HEK293 (cell line): ENCODE results near the gene ELL.

Experiments
- GLIS2 ChIP-seq: fragments of 450-650 bp; formaldehyde crosslinking; IDR thresholded peaks from 2 replicates; pipeline ENCODE4 v1.5.1; 2016; ENCODE audit warnings: missing biosample characterization, missing genetic modification characterization
- IKZF3 ChIP-seq: fragments of 450-650 bp; IDR thresholded peaks from 2 replicates; pipeline ENCODE4 v1.5.0; 2018; ENCODE audit warnings: missing biosample characterization, mild to moderate bottlenecking, missing genetic modification characterization, moderate library complexity
- PRDM1 ChIP-seq: fragments of 450-650 bp; formaldehyde crosslinking; IDR thresholded peaks from 2 replicates; pipeline ENCODE4; 2016; ENCODE audit warnings: missing biosample characterization, missing genetic modification characterization
- SCRT1 ChIP-seq: fragments of 450-650 bp; formaldehyde crosslinking; IDR thresholded peaks from 2 replicates; pipeline ENCODE4 v1.5.1; 2016; ENCODE audit warnings: missing biosample characterization, missing genetic modification characterization, borderline replicate concordance
- SETDB1 ChIP-seq: IDR thresholded peaks from one replicate; pipeline ENCODE4 v1.6.1; 2017; ENCODE audit warnings: mild to moderate bottlenecking, low read length, moderate library complexity, mixed read lengths; ENCODE audit not compliant: insufficient read length
- ZBTB1 ChIP-seq: fragments of 450-650 bp; formaldehyde crosslinking; IDR thresholded peaks from 2 replicates; pipeline ENCODE4 v1.5.1; 2016; ENCODE audit warnings: missing biosample characterization, missing genetic modification characterization
- ZBTB20 ChIP-seq: fragments of 450-650 bp; formaldehyde crosslinking; IDR thresholded peaks from 2 replicates; pipeline ENCODE4 v1.5.1; 2016; ENCODE audit warnings: missing biosample characterization, missing genetic modification characterization
- ZBTB48 ChIP-seq: fragments of 450-650 bp; formaldehyde crosslinking; IDR thresholded peaks from 2 replicates; pipeline ENCODE4 v1.5.1; 2016; ENCODE audit warnings: missing biosample characterization, missing genetic modification characterization
- ZBTB8A ChIP-seq: fragments of 450-650 bp; formaldehyde crosslinking; IDR thresholded peaks from 2 replicates; pipeline ENCODE4 v1.5.1; 2016; ENCODE audit warnings: missing biosample characterization, missing genetic modification characterization
- ZFP3 ChIP-seq: fragments of 450-650 bp; formaldehyde crosslinking; IDR thresholded peaks from 2 replicates; pipeline ENCODE4 v1.5.1; 2016; ENCODE audit warnings: low read depth, missing biosample characterization, missing genetic modification characterization
- ZNF16 ChIP-seq: fragments of 450-650 bp; formaldehyde crosslinking; IDR thresholded peaks from 2 replicates; pipeline ENCODE4 v1.5.1; 2016; ENCODE audit warnings: low read depth, missing biosample characterization, missing genetic modification characterization
- ZNF302 ChIP-seq: fragments of 450-650 bp; formaldehyde crosslinking; IDR thresholded peaks from 2 replicates; pipeline ENCODE4 v1.5.1; 2016; ENCODE audit warnings: missing biosample characterization, missing genetic modification characterization, low read depth
- ZNF341 ChIP-seq: fragments of 450-650 bp; formaldehyde crosslinking; IDR thresholded peaks from 2 replicates; pipeline ENCODE4; 2016; ENCODE audit warnings: low read depth, missing biosample characterization, missing genetic modification characterization
- ZNF391 ChIP-seq: fragments of 450-650 bp; formaldehyde crosslinking; IDR thresholded peaks from 2 replicates; pipeline ENCODE4 v1.5.1; 2016; ENCODE audit warnings: low read depth, missing biosample characterization, missing genetic modification characterization, borderline replicate concordance
- ZNF501 ChIP-seq: fragments of 450-650 bp; formaldehyde crosslinking; IDR thresholded peaks from 2 replicates; pipeline ENCODE4 v1.5.1; 2016; ENCODE audit warnings: missing biosample characterization, missing genetic modification characterization
- ZNF560 ChIP-seq: fragments of 450-650 bp; formaldehyde crosslinking; IDR thresholded peaks from 2 replicates; pipeline ENCODE4 v1.5.1; 2017; ENCODE audit warnings: missing biosample characterization, missing genetic modification characterization, borderline replicate concordance
- ZNF791 ChIP-seq: fragments of 450-650 bp; formaldehyde crosslinking; IDR thresholded peaks from 2 replicates; pipeline ENCODE4 v1.5.1; 2016; ENCODE audit warnings: missing biosample characterization, missing genetic modification characterization
- ZNF837 ChIP-seq: fragments of 450-650 bp; formaldehyde crosslinking; IDR thresholded peaks from 2 replicates; pipeline ENCODE4 v1.5.1; 2016; ENCODE audit warnings: missing biosample characterization, missing genetic modification characterization
- TF ChIP-seq, protein P1 (sequence below): fragments of 450-650 bp; formaldehyde crosslinking; IDR thresholded peaks from 2 replicates; pipeline ENCODE4 v1.5.1; 2016; ENCODE audit warnings: missing biosample characterization, missing genetic modification characterization
- TF ChIP-seq, protein P2 (sequence below): fragments of 450-650 bp; formaldehyde crosslinking; IDR thresholded peaks from 2 replicates; pipeline ENCODE4 v1.5.1; 2016; ENCODE audit warnings: missing biosample characterization, missing genetic modification characterization
- TF ChIP-seq, protein P3 (sequence below): fragments of 450-650 bp; formaldehyde crosslinking; IDR thresholded peaks from 2 replicates; pipeline ENCODE4 v1.5.1; 2016; ENCODE audit warnings: missing biosample characterization, missing genetic modification characterization
- TF ChIP-seq, protein P4 (sequence below): fragments of 450-650 bp; formaldehyde crosslinking; IDR thresholded peaks from 2 replicates; pipeline ENCODE4 v1.5.1; 2016; ENCODE audit warnings: missing biosample characterization, missing genetic modification characterization
- TF ChIP-seq, protein P5 (sequence below): fragments of 450-650 bp; formaldehyde crosslinking; IDR thresholded peaks from 2 replicates; pipeline ENCODE4 v1.5.1; 2016; ENCODE audit warnings: missing biosample characterization, missing genetic modification characterization, borderline replicate concordance
- TF ChIP-seq, protein P6 (sequence below): IDR thresholded peaks from 2 replicates; pipeline ENCODE4 v1.6.1; 2011; ENCODE audit warnings: mild to moderate bottlenecking, low read depth, low read length, borderline replicate concordance
- TF ChIP-seq, protein P7 (sequence below): fragments of 450-650 bp; formaldehyde crosslinking; IDR thresholded peaks from 2 replicates; pipeline ENCODE4 v1.5.1; 2016; ENCODE audit warnings: missing biosample characterization, missing genetic modification characterization
- TF ChIP-seq, protein P8 (sequence below): fragments of 450-650 bp; formaldehyde crosslinking; IDR thresholded peaks from 2 replicates; pipeline ENCODE4 v1.5.1; 2016; ENCODE audit warnings: missing biosample characterization, missing genetic modification characterization

ELL gene

DNA sequence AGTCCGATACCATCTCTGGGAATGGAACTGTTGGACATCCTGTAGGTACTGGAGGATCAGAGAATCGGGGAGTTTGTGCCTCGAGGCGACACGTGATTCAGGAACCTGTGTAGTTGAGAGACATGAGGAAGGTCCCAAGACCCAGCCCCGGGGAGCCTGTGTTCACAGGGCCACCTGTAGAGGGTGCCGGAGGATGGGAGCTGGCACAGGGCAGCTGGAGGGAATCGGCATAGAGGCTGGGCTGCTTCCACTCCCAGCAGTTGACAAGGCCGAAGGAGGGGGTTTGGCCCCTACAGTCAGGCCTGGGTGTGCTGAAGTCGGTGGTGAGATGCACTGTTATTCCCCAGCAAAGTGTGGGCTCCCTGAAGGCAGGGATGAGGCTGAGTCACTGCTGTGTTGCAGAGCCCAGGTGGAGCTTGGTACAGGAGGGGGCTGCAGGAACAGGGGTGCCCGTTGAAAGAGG is 81.4 kb downstream of the ELL start (continued):
- TF ChIP-seq, protein P1, sequence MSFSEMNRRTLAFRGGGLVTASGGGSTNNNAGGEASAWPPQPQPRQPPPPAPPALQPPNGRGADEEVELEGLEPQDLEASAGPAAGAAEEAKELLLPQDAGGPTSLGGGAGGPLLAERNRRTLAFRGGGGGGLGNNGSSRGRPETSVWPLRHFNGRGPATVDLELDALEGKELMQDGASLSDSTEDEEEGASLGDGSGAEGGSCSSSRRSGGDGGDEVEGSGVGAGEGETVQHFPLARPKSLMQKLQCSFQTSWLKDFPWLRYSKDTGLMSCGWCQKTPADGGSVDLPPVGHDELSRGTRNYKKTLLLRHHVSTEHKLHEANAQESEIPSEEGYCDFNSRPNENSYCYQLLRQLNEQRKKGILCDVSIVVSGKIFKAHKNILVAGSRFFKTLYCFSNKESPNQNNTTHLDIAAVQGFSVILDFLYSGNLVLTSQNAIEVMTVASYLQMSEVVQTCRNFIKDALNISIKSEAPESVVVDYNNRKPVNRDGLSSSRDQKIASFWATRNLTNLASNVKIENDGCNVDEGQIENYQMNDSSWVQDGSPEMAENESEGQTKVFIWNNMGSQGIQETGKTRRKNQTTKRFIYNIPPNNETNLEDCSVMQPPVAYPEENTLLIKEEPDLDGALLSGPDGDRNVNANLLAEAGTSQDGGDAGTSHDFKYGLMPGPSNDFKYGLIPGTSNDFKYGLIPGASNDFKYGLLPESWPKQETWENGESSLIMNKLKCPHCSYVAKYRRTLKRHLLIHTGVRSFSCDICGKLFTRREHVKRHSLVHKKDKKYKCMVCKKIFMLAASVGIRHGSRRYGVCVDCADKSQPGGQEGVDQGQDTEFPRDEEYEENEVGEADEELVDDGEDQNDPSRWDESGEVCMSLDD (tag by site-specific recombination) = no peak
- TF ChIP-seq IKZF3 (tag by site-specific recombination) (no peak; the same call in 1 of the 2 replicates), ZNF16 (tag by site-specific recombination) (no peak), GLIS2 (no peak), ZNF837 (tag by site-specific recombination) (no peak), ZNF302 (tag by site-specific recombination) (no peak), ZNF341 (tag by site-specific recombination) (no peak), ZFP3 (tag by site-specific recombination) (no peak), PRDM1 (tag by site-specific recombination) (no peak), ZNF391 (tag by site-specific recombination) (no peak), ZNF791 (no peak), ZBTB20 (tag by site-specific recombination) (peak; percentile 92), ZBTB1 (tag by site-specific recombination) (no peak), SCRT1 (tag by site-specific recombination) (peak; percentile 60; the same call in 1 of the 2 replicates), ZBTB48 (tag by site-specific recombination) (no peak), SETDB1 (no peak), ZBTB8A (tag by site-specific recombination) (no peak), ZNF560 (tag by site-specific recombination) (no peak), ZNF501 (no peak)
- TF ChIP-seq, protein P2, sequence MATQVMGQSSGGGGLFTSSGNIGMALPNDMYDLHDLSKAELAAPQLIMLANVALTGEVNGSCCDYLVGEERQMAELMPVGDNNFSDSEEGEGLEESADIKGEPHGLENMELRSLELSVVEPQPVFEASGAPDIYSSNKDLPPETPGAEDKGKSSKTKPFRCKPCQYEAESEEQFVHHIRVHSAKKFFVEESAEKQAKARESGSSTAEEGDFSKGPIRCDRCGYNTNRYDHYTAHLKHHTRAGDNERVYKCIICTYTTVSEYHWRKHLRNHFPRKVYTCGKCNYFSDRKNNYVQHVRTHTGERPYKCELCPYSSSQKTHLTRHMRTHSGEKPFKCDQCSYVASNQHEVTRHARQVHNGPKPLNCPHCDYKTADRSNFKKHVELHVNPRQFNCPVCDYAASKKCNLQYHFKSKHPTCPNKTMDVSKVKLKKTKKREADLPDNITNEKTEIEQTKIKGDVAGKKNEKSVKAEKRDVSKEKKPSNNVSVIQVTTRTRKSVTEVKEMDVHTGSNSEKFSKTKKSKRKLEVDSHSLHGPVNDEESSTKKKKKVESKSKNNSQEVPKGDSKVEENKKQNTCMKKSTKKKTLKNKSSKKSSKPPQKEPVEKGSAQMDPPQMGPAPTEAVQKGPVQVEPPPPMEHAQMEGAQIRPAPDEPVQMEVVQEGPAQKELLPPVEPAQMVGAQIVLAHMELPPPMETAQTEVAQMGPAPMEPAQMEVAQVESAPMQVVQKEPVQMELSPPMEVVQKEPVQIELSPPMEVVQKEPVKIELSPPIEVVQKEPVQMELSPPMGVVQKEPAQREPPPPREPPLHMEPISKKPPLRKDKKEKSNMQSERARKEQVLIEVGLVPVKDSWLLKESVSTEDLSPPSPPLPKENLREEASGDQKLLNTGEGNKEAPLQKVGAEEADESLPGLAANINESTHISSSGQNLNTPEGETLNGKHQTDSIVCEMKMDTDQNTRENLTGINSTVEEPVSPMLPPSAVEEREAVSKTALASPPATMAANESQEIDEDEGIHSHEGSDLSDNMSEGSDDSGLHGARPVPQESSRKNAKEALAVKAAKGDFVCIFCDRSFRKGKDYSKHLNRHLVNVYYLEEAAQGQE (tag by site-specific recombination) = no peak
- TF ChIP-seq, protein P3, sequence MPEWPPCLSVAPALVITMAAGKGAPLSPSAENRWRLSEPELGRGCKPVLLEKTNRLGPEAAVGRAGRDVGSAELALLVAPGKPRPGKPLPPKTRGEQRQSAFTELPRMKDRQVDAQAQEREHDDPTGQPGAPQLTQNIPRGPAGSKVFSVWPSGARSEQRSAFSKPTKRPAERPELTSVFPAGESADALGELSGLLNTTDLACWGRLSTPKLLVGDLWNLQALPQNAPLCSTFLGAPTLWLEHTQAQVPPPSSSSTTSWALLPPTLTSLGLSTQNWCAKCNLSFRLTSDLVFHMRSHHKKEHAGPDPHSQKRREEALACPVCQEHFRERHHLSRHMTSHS (tag by site-specific recombination) = no peak
- TF ChIP-seq, protein P4, sequence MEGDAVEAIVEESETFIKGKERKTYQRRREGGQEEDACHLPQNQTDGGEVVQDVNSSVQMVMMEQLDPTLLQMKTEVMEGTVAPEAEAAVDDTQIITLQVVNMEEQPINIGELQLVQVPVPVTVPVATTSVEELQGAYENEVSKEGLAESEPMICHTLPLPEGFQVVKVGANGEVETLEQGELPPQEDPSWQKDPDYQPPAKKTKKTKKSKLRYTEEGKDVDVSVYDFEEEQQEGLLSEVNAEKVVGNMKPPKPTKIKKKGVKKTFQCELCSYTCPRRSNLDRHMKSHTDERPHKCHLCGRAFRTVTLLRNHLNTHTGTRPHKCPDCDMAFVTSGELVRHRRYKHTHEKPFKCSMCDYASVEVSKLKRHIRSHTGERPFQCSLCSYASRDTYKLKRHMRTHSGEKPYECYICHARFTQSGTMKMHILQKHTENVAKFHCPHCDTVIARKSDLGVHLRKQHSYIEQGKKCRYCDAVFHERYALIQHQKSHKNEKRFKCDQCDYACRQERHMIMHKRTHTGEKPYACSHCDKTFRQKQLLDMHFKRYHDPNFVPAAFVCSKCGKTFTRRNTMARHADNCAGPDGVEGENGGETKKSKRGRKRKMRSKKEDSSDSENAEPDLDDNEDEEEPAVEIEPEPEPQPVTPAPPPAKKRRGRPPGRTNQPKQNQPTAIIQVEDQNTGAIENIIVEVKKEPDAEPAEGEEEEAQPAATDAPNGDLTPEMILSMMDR (tag by site-specific recombination) = no peak; the same call in 1 of the 2 replicates
- TF ChIP-seq, protein P5, sequence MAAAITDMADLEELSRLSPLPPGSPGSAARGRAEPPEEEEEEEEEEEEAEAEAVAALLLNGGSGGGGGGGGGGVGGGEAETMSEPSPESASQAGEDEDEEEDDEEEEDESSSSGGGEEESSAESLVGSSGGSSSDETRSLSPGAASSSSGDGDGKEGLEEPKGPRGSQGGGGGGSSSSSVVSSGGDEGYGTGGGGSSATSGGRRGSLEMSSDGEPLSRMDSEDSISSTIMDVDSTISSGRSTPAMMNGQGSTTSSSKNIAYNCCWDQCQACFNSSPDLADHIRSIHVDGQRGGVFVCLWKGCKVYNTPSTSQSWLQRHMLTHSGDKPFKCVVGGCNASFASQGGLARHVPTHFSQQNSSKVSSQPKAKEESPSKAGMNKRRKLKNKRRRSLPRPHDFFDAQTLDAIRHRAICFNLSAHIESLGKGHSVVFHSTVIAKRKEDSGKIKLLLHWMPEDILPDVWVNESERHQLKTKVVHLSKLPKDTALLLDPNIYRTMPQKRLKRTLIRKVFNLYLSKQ (tag by site-specific recombination) = no peak
- TF ChIP-seq, protein P6, sequence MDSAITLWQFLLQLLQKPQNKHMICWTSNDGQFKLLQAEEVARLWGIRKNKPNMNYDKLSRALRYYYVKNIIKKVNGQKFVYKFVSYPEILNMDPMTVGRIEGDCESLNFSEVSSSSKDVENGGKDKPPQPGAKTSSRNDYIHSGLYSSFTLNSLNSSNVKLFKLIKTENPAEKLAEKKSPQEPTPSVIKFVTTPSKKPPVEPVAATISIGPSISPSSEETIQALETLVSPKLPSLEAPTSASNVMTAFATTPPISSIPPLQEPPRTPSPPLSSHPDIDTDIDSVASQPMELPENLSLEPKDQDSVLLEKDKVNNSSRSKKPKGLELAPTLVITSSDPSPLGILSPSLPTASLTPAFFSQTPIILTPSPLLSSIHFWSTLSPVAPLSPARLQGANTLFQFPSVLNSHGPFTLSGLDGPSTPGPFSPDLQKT = no peak
- TF ChIP-seq, protein P7, sequence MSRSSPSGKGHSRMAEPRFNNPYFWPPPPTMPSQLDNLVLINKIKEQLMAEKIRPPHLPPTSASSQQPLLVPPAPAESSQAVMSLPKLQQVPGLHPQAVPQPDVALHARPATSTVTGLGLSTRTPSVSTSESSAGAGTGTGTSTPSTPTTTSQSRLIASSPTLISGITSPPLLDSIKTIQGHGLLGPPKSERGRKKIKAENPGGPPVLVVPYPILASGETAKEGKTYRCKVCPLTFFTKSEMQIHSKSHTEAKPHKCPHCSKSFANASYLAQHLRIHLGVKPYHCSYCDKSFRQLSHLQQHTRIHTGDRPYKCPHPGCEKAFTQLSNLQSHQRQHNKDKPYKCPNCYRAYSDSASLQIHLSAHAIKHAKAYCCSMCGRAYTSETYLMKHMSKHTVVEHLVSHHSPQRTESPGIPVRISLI (tag by site-specific recombination) = no peak
- TF ChIP-seq, protein P8, sequence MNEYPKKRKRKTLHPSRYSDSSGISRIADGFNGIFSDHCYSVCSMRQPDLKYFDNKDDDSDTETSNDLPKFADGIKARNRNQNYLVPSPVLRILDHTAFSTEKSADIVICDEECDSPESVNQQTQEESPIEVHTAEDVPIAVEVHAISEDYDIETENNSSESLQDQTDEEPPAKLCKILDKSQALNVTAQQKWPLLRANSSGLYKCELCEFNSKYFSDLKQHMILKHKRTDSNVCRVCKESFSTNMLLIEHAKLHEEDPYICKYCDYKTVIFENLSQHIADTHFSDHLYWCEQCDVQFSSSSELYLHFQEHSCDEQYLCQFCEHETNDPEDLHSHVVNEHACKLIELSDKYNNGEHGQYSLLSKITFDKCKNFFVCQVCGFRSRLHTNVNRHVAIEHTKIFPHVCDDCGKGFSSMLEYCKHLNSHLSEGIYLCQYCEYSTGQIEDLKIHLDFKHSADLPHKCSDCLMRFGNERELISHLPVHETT (tag by site-specific recombination) = no peak
